Endothelial cell of umbilical vein (primary cell): ENCODE results near the gene UGT2A2. TPM values are rescaled to one million over a fixed set of nuclear protein-coding genes. Genes with fewer than 3 reads are reported as not detected.

Source experiments
- BruUV-seq: library from RNA; stranded (reverse); fragments of 400-500 nt; replicated peaks from 2 replicates; lab custom pipeline; 2021; lab: Mats Ljungman, UMichigan
- CTCF ChIA-PET: fragments of 300-600, 350-600 bp; sonication (Branson Sonifier 250); formaldehyde crosslinking; loops from one replicate; lab custom pipeline; 2021; ENCODE audit warnings: antibody characterized with exemption, inconsistent platforms; lab: Charles Lee
- POLR2A ChIA-PET: fragments of 300-600, 350-600 bp; sonication (Branson Sonifier 250); formaldehyde crosslinking; loops from one replicate; lab custom pipeline; 2021; ENCODE audit warnings: antibody characterized with exemption, inconsistent platforms; lab: Charles Lee
- DNase-seq: peaks from one replicate; pipeline ENCODE4 v3.0.0-alpha.2; 2011; ENCODE audit warnings: low read depth, low spot score
- FAIRE-seq: peaks from 2 replicates; lab custom pipeline; 2011; peaks lifted over from hg19 to GRCh38; lab: Jason Lieb, UNC
- H2AFZ ChIP-seq: 2 replicates; pipeline ENCODE4 v1.6.0; 2012; ENCODE audit warnings: low read depth, low read length, control low read depth, inconsistent platforms
- H3K27ac ChIP-seq: 2 replicates; pipeline ENCODE4 v1.5.1; 2011; ENCODE audit warnings: low read depth, mild to moderate bottlenecking, control low read depth, low read length, moderate library complexity; ENCODE audit not compliant: insufficient read depth
- H3K27me3 ChIP-seq, 2 experiments: 2 replicates each; pipeline versions ENCODE4 v1.6.0 to v1.6.1; 2011; ENCODE audit warnings: low read length in 2 of 2, mixed read lengths in 1 of 2; ENCODE audit not compliant: control insufficient read depth in 2 of 2, insufficient read depth in 2 of 2
- H3K36me3 ChIP-seq, 2 experiments: 2 replicates in 1 of 2; 3 replicates in 1 of 2; pipeline ENCODE4 v1.5.1; 2011; ENCODE audit warnings: low read length in 2 of 2, mild to moderate bottlenecking in 1 of 2, moderate library complexity in 1 of 2; ENCODE audit not compliant: control insufficient read depth in 2 of 2, insufficient read depth in 2 of 2; ENCODE audit errors: extremely low read depth in 1 of 2
- H3K4me1 ChIP-seq: 3 replicates; pipeline ENCODE4 v1.5.1; 2011; ENCODE audit warnings: mild to moderate bottlenecking, low read length; ENCODE audit not compliant: control insufficient read depth, insufficient read depth; ENCODE audit errors: extremely low read depth
- H3K4me2 ChIP-seq: 2 replicates; pipeline ENCODE4 v1.6.1; 2011; ENCODE audit warnings: low read length, control low read depth, mixed read lengths; ENCODE audit not compliant: insufficient read depth
- H3K4me3 ChIP-seq, 3 experiments: fragments of 200-600 bp in 1 of 3; sonication (generic), shearing (Covaris generic) in 1 of 3; replicated peaks in 1 of 3; 2 replicates each; pipeline ENCODE4 v1.5.1; 2011 to 2016; ENCODE audit warnings: control low read depth in 3 of 3, low read length in 3 of 3, mild to moderate bottlenecking in 2 of 3, inconsistent platforms in 1 of 3, low read depth in 1 of 3, moderate library complexity in 1 of 3; ENCODE audit not compliant: insufficient read depth in 1 of 3
- H3K79me2 ChIP-seq: 2 replicates; pipeline ENCODE4 v1.6.0; 2012; ENCODE audit warnings: low read length, inconsistent platforms; ENCODE audit not compliant: control insufficient read depth, insufficient read depth
- H3K9ac ChIP-seq: replicated peaks from 2 replicates; pipeline ENCODE3; 2011; ENCODE audit warnings: low read length, control low read depth; ENCODE audit not compliant: insufficient read depth; ENCODE audit errors: extremely low read depth
- H3K9me1 ChIP-seq: replicated peaks from 3 replicates; pipeline ENCODE4 v1.6.0; 2011; ENCODE audit warnings: mild to moderate bottlenecking, low read length; ENCODE audit not compliant: control insufficient read depth, insufficient read depth; ENCODE audit errors: extremely low read depth
- H3K9me3 ChIP-seq: replicated peaks from 2 replicates; pipeline ENCODE4 v1.5.1; 2012; ENCODE audit warnings: low read length, inconsistent platforms; ENCODE audit not compliant: control insufficient read depth, insufficient read depth
- H4K20me1 ChIP-seq: replicated peaks from 2 replicates; pipeline ENCODE3; 2011; ENCODE audit warnings: mild to moderate bottlenecking, low read length; ENCODE audit not compliant: control insufficient read depth, insufficient read depth; ENCODE audit errors: extremely low read depth
- CTCF ChIP-seq, 2 donors: IDR thresholded peaks; 1 replicate in 1 of 2; 2 replicates in 1 of 2; pipeline ENCODE4 v1.5.1; 2011; ENCODE audit warnings: low read length in 2 of 2, mild to moderate bottlenecking in 2 of 2, moderate library complexity in 2 of 2, control low read depth in 1 of 2, inconsistent platforms in 1 of 2, low read depth in 1 of 2; ENCODE audit not compliant: insufficient read depth in 1 of 2; ENCODE audit errors: extremely low read depth in 1 of 2
- EZH2 ChIP-seq: IDR thresholded peaks from 2 replicates; pipeline ENCODE4 v1.6.1; 2012; ENCODE audit warnings: borderline replicate concordance, low read depth, mild to moderate bottlenecking, moderate library complexity, low read length, inconsistent platforms; ENCODE audit not compliant: severe bottlenecking
- FOS ChIP-seq: IDR thresholded peaks from 2 replicates; pipeline ENCODE4 v1.6.1; 2011; ENCODE audit warnings: mild to moderate bottlenecking, low read length, moderate library complexity, borderline replicate concordance; ENCODE audit not compliant: insufficient read depth
- GATA2 ChIP-seq: IDR thresholded peaks from 2 replicates; pipeline ENCODE4 v1.7.0; 2011; ENCODE audit warnings: low read depth, mild to moderate bottlenecking, moderate library complexity, mixed read lengths, low read length; ENCODE audit not compliant: insufficient read length, insufficient read depth
- JUN ChIP-seq: IDR thresholded peaks from 2 replicates; pipeline ENCODE4 v1.6.1; 2011; ENCODE audit warnings: borderline replicate concordance, low read depth; ENCODE audit not compliant: insufficient read length, insufficient read depth
- MAX ChIP-seq: IDR thresholded peaks from 2 replicates; pipeline ENCODE4 v1.6.1; 2011; ENCODE audit not compliant: insufficient read depth, insufficient read length
- MYC ChIP-seq: IDR thresholded peaks from one replicate; pipeline ENCODE4 v1.6.1; 2011; ENCODE audit warnings: mild to moderate bottlenecking, low read depth, low read length
- POLR2A ChIP-seq: IDR thresholded peaks from 2 replicates; pipeline ENCODE4 v1.6.1; 2012; ENCODE audit warnings: low read depth, mild to moderate bottlenecking, control low read depth, low read length
- POLR2AphosphoS5 ChIP-seq: IDR thresholded peaks from 2 replicates; pipeline ENCODE4 v1.6.1; 2012; ENCODE audit warnings: low read depth, mild to moderate bottlenecking, control low read depth, low read length, moderate library complexity; ENCODE audit not compliant: insufficient read depth
- dilution Hi-C: fragments of 300-500 bp; cut with MboI; formaldehyde crosslinking; loops from one replicate; pipeline ENCODE4 v1.15.0; 2019; ENCODE audit warnings: low sequenced_read_pairs; ENCODE audit not compliant: extremely low pct_ligation_motif_present
- intact Hi-C: fragments of 100-400 bp; cut with micrococcal nuclease; formaldehyde crosslinking; loops from one replicate; pipeline ENCODE4 v1.10.0; 2022
- polyA plus RNA-seq, 4 experiments: library from polyadenylated mRNA; depleted of rRNA in 3 of 4; stranded (reverse) in 3 of 4; unstranded in 1 of 4; fragments of >200 nt; gene quantifications; 2 replicates each; pipeline versions ENCODE4 v1.2.1 to v1.2.3, GENCODE V29; 2011 to 2012; ENCODE audit warnings: missing spikeins in 1 of 4
- total RNA-seq: library from RNA; stranded (reverse); gene quantifications from 2 replicates; pipeline ENCODE4 v1.2.3, GENCODE V29; 2021

UGT2A2 gene
- total and polyA plus RNA-seq, 2 donors (not counting 3 experiments of a cell fraction or from before 2014, with no cell fraction given) = not detected

GRCh38 chr4:69658133-69658532, 18.7 kb upstream of the UGT2A2 start:
- Histone ChIP-seq H3K27ac (no peak overlapping the region), H3K79me2 (no peaks in the 10 kb centered on the region), H3K9me1 (no peaks in the 10 kb centered on the region), H3K9me3 (no peaks in the 10 kb centered on the region), H3K4me1 (no peaks in the 10 kb centered on the region), H3K27me3 (no peaks in the 10 kb centered on the region), H3K4me2 (no peak overlapping the region), H3K36me3 (no peaks in the 10 kb centered on the region), H4K20me1 (no peaks in the 10 kb centered on the region), H2AFZ (no peak overlapping the region), H3K9ac (no peak overlapping the region), H3K4me3 (no peak overlapping the region)
- TF ChIP-seq EZH2 (no peak), MAX (no peak), GATA2 (no peak), POLR2A (no peak), MYC (no peak), POLR2AphosphoS5 (no peak), JUN (no peak), CTCF (IDR thresholded peaks at IDR 0.05; ENCODE audit: extremely low read depth in 1 of 2, insufficient read depth in 1 of 2, low read depth in 1 of 2, low read length in 2 of 2) (no peak), FOS (no peak)
- DNase-seq (no peak), FAIRE-seq (no peak)
- CTCF ChIA-PET = interaction anchor here (1.0 to 1.2 kb wide), 2 partner anchors 11 to 239 kb away, joined by 3 to 4 read pairs; no protein-coding TSS in a partner anchor
- intact Hi-C loops = no loop called here
- POLR2A ChIA-PET = no interaction called here
- BruUV-seq = no TSS peak
- dilution Hi-C loops = no loop called here
